Measurements from ENCODE around the gene PCAT6.

PCAT6 gene

DNA sequence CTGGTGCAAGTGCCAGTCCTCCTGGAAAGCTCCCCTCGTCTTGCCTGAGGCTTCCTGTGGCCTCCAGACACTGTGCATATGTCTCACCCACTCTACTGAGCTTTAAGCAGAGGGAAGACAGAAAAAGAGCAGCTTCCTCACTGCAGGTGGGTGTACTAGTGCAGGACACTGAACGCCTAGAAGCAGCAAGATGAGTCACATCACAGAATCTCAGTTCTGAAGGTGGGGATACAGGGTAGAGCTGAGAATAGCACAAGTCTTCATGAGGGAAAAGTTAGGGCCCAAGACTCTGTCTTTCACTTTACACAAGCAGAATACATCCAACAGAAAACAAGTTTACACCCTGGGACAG is 37.4 kb downstream of the PCAT6 start:
- no peak for DNase-seq (ENCODE audit: low read depth)

- no peak for DNase-seq (ENCODE audit: low read depth)
Measured at GRCh38 chr1:202850593-202851362, 40.0 kb downstream of the PCAT6 start.

GRCh38 chr1:202852163-202852904 is 41.6 kb downstream of the PCAT6 start:
- DNase-seq (ENCODE audit: low read depth), result peak; percentile 67

DNA sequence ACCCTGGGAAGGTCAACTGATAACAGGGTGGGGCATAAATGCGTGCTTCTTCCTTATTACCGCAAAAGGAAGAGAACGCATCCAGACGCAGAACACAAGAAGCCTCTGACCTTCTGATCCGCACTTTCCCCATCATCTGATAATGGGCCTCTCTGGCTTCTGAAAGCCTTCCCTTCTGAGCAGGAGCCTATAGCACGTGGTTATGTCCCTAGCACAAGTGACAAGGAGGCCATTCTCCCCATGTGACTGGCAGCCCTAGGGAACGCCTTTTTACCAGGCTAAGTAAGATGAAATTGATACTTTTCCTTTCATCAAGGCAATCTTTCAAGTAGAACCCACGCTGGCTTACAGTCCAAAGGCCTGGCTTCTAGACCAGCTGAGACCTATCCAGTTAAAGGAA is 44.0 kb downstream of the PCAT6 start:
- DNase-seq (ENCODE audit: low read depth), result no peak

DNA sequence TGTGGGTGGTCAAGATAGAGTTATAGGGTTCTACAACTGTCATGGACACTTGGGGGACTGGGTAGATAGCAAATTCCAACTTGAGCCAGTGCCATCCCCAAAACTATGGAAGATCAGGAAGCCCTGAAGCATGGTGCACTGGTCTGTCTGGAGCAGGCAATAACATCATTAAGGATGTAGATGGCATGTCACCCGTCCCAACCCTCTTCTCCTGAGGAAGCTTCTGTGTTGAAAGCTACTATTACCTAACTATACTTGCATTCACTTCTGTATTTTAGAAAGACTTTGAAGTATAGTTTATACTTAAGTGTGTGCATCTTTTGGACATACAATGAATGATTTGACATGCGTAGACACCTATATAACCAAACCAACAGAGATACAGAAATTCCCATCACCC is 45.3 kb downstream of the PCAT6 start:
- no peak for DNase-seq (ENCODE audit: low read depth)

DNA sequence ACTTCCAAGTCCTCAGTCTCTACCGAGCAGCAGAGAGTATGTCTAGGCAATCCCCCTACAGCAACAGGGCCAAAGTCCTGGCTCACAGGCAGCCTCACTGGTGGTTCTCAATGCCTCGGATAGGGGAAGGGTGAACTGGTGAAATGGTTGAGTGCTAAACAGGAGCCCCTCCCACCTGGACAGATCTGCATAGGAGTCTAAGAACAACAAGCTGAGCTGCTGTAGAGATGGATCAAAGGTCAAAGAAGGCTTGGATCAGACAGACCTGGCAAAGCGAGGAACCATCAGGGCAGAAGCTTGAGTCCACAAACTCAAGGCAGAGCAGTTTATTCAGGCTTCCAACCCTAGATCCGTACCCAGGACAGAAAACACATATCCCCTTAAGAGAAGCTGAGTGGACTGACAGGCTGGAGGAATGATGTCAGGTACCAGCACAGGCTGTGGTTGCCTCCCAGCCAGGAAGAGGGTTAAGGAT is 46.4 kb downstream of the PCAT6 start:
- no peak for DNase-seq (ENCODE audit: low read depth)

DNA sequence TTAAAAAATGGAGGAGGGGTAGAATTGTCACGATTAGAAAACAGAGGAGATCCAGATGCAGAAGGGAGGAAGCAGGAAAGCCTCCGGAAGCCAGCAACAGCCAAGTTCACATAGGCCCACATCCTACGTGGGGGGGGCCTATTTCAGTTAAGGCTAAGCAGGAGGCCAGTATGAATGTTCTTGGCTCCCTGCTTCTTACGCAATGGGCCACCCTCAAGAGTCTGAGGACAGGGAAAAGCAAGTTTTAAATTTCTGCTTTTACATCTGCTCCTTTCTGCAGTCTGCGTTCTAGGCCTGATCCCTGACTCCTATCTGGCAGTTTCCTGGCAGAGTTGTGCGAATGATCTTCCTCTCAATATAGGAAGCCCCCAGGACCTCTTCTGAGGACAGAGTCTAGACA is 47.6 kb downstream of the PCAT6 start:
- no peak for DNase-seq (ENCODE audit: low read depth)

- no peak for DNase-seq (ENCODE audit: low read depth)
Measured at GRCh38 chr1:202858789-202859414, 48.1 kb downstream of the PCAT6 start.

DNA sequence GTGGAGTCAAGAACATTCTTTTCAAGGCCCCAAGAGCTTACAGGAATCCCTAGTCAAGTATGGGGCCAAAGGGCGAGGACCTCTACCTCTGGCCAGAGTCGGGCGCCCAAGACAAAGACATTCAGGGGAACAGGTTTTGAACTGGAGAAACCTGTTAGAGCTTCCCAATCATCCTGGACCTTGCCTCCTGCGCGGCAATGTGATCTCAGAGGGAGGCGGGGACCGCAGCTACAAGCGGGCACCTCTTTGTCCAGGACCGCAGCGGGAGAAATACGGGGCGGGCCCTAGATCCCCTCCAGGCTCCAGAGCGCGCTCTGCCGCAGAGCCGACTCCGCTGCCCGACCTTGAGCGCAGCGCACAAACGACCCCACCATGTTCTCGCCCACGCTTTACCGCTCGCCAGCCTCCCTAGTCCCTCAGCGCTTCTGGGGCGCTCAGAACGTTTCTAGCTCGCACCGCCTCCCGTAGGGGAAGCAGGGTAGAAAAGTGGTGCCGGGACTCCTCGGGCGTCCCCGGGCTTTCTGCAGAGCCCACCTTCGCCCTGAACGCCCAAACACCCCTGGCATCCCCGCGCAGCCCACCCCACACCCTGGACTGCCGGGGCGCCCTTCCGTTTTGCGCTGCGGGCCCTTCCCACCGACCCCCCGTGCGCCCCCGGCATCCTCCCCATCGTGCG is 50.1 kb downstream of the PCAT6 start:
- DNase-seq (ENCODE audit: low read depth), result peak; percentile 36
